GM13977 (cell line): ENCODE results near the gene LMBRD1.
"Not testable (repeated sequence)": the region's sequence is repeated elsewhere in the genome, so short reads cannot be mapped to it uniquely, and the experiment has no call there.

Source experiments
- DNase-seq: peaks from one replicate; pipeline ENCODE4 v3.0.0; 2012; ENCODE audit warnings: low spot score
- CTCF ChIP-seq: IDR thresholded peaks from 2 replicates; pipeline ENCODE4 v1.5.1; 2012; ENCODE audit warnings: mild to moderate bottlenecking, control low read depth; ENCODE audit not compliant: insufficient read depth; ENCODE audit errors: extremely low read depth, missing control alignments
- in situ Hi-C: fragments of 300-500 bp; cut with MboI; formaldehyde crosslinking; loops from one replicate; pipeline ENCODE4 v1.12.0; 2022; ENCODE audit warnings: low sequenced_read_pairs, low pct_unique_long_range_greater_than_20kb, mixed read lengths, inconsistent platforms; ENCODE audit not compliant: unreplicated experiment

The LMBRD1 gene

GRCh38 chr6:69699655-69700054 lies 97.2 kb downstream of the LMBRD1 start:
- TF ChIP-seq CTCF, result no peak
- in situ Hi-C loops, result no loop called here
- DNase-seq, result no peak

DNA sequence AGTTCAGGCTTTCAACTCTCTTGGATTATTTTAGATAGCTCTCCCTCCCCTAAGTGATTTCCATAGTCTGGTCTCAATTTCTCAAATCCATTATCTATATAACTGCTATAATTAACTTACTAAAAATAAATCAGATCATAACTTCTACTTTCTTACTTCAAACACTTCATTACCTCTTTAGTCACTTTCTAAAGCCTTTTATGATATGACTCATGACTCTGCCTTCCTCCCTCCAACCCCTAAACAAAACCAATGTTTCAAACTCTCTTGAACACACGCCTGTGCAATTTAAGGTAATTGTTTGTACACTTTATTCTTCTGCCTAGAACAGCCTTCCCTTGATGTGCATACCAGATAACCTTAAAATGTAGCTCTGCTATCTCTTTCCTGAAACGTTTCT lies 100.5 kb downstream of the LMBRD1 start:
- no peak for DNase-seq
- TF ChIP-seq CTCF, result no peak
- in situ Hi-C loops, result no loop called here

DNA sequence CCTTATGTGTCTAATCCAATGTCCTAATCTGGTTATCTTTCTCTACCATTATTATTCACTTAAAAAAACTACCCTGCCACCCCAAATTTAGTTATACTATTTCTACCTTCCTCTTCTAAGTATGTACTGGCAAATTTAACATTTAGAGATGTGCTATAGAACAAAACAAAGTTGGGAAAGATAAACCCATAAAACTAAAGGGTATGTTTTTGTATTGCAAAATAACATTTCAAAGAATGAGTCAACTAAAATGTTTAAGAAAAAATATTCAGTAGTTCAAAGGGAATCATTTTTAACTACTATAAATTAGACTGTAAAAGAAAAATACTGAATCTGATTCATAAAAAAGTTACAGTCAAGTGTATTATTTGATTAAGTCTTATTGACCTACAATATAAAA lies 103.0 kb downstream of the LMBRD1 start:
- DNase-seq, result no peak
- TF ChIP-seq CTCF, result no peak
- in situ Hi-C loops, result no loop called here

DNA sequence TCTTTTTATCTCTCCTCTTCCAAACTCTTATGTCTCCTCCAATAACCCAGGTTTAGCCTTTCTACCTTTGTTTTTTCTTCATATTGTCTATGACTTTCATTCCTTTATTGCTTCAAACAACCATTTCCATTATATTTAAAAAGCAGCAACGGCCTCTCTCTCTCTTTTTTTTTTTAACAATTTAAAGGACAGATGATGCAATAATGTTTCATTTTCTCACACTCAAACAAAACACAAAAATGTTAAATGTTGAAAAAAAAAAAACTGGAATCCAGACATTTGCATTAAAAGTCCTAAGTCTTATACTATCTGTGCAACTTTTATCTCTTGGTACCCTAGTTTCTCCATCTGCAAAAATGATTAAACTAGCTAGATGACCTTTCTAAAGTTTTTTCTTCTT lies 105.8 kb downstream of the LMBRD1 start:
- in situ Hi-C loops, result no loop called here
- DNase-seq, result no peak
- no peak for TF ChIP-seq CTCF

DNA sequence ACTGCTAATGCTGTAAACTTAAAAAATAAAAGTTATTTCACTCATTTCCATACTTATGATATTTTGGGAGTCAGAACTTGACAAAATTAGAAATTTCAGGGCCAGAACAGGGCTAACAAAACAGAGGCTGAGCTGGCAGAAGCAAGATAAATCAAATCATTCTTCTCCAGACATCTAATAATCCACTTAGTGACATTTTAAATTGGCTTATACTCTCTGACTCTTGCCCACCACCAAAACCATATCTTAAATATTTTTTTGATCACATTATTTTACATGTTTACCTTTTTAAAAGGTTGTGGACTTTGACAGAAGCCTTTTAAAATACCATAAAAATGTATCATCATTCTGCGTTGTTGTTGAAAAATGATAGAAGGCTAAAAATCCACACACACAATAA lies 116.5 kb downstream of the LMBRD1 start:
- no peak for TF ChIP-seq CTCF
- no peak for DNase-seq
- in situ Hi-C loops, result no loop called here

GRCh38 chr6:69673298-69673697 lies 123.5 kb downstream of the LMBRD1 start:
- in situ Hi-C loops, result no loop called here
- TF ChIP-seq CTCF, result no peak
- no peak for DNase-seq

DNA sequence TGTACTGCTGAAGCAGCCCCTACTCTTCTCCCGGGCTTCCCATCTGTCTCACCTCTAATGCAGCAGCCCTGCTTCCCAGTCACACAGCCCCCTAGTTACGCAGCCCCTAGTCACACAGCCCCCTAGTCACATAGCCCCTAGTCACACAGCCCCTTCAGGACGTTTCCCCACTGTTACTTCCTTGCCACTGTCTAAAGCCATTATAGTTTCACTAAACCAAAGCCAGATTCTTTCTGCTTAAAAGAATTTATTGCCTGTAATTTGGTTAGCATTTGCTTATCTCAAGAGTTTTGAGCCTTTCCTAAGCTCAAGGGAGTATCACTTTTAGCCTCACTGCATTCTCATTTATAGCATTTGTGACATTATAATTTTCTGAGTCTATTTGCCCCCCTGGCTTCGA lies 127.9 kb downstream of the LMBRD1 start:
- TF ChIP-seq CTCF, result no peak
- in situ Hi-C loops, result no loop called here
- DNase-seq, result no peak

GRCh38 chr6:69666779-69667178 lies 130.0 kb downstream of the LMBRD1 start:
- in situ Hi-C loops, DNase-seq: not testable (repeated sequence)
